Measurements from ENCODE around the gene HS2ST1.

HS2ST1 gene

DNA sequence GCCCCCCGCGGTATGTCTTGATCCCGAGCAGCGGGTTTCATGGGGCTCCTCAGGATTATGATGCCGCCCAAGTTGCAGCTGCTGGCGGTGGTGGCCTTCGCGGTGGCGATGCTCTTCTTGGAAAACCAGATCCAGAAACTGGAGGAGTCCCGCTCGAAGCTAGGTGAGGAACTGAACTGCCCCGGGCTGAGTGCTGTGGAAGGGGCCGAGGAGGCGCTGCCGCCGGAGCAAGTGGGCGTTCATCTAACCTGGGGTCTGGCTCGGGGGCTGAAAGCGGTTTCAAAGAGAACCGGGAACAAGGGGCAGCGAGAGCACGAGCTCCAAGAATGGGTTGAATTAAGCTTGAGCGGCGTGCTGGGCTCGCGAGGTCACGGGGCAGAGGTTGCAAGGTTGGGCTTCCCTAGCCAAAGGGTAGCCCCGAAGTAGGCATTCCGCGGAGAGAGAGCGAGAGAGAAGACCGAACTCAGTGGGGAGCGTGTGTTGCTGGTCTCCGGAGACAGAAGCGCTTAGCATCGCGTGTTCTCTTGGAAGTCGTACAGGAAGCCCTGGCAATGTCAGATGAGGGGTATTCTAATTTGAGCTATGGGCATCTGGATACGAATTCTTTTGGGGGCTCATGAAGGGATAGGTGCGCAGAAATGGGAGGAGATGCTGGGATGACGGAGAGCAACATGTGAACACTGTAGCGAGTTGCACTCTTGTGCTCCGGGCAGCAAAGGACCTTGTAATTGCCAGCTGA, 732 bp downstream of the HS2ST1 start:
- Histone ChIP-seq H3K4me2 (peak overlapping the region; percentile 74 to 93 (median 81)), H3K4me1 (peaks cover 28 to 56% (median 36%) of the 10 kb centered on the region in 10 experiments), H3K36me3 (peaks cover 4 to 45% (median 33%) of the 10 kb centered on the region in 11 experiments; a peak in 21 of 22 replicates), H3K9me3 (replicated peaks in 1 of 11) (peaks cover 0 to 20% (median 15%) of the 10 kb centered on the region in 11 experiments; a peak in 20 of 22 replicates), H3K27ac (peak overlapping the region; percentile 87 to 98 (median 95)), H3K4me3 (peak overlapping the region; percentile 80 to 97 (median 93)), H4K20me1 (peaks cover 30 to 59% (median 55%) of the 10 kb centered on the region in 11 experiments; a peak in 20 of 22 replicates), H3K27me3 (no peaks in the 10 kb centered on the region), H3K9ac (peak overlapping the region; percentile 91 to 98 (median 96))
- TF ChIP-seq Cebpa-rat (IDR thresholded peaks at IDR 0.05), result no peak

DNA sequence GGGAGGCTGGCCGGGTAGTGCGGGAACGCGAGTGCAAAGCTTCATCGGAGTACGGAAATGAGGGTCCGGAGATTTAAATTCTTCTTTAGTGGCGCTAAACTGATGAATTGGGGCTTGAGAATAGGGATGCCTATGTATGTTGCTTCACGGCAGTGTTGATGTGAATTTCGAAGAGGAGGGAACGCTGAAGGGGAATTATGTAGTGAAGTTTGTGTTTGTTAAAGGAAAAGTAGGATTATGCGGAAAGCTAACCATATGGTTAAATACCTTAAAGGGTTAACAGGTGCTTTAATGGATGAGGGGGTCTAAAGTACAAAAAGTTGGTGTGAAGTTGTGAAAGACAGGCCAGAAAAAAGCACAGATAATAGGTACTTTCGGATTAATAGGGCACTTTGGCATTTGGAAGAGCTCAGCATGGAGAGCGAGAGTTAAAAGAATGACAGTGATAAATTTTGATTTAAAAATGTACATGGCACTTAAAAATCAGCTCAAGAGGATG, 1.4 kb downstream of the HS2ST1 start:
- Histone ChIP-seq H3K36me3 (peaks cover 0 to 45% (median 33%) of the 10 kb centered on the region in 11 experiments; a peak in 21 of 22 replicates), H3K4me3 (peak overlapping the region; percentile 80 to 97 (median 93)), H3K9ac (peak overlapping the region; percentile 91 to 98 (median 96)), H3K27ac (peak overlapping the region; percentile 87 to 98 (median 95)), H3K27me3 (no peaks in the 10 kb centered on the region), H3K9me3 (replicated peaks in 1 of 11) (peaks cover 6 to 26% (median 21%) of the 10 kb centered on the region in 11 experiments; a peak in 21 of 22 replicates), H3K4me2 (peak overlapping the region; percentile 74 to 93 (median 81)), H4K20me1 (peaks cover 24 to 58% (median 49%) of the 10 kb centered on the region in 11 experiments; a peak in 20 of 22 replicates), H3K4me1 (peaks cover 25 to 50% (median 34%) of the 10 kb centered on the region in 10 experiments)
- no peak for TF ChIP-seq Cebpa-rat (IDR thresholded peaks at IDR 0.05)

DNA sequence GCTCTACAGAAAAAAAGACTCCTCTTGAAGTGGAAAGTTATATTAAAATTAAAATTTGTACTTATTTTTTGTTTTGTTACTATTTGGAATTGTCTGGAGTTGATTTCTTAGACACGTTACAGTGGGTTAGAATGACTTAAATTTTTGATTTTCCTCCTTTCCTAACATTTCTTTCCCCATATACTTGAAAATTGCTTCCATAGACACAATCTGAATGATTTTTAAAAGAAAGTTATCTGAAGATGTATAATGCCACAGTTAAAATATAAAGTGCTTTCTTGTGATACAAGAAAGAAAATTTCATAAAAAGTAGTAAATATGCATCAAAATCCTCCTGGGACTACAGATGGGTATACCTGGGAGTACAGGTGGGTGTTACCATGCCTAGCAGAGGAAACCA, 2.3 kb downstream of the HS2ST1 start:
- H3K27me3 ChIP-seq, result no peaks in the 10 kb centered on the region
- peak overlapping the region; percentile 91 to 98 (median 96); a peak in 18 of 22 replicates for H3K9ac ChIP-seq
- H3K36me3 ChIP-seq, result peaks cover 4 to 45% (median 33%) of the 10 kb centered on the region in 11 experiments; a peak in 21 of 22 replicates
- peak overlapping the region; percentile 80 to 97 (median 93); a peak in 17 of 20 replicates for H3K4me3 ChIP-seq
- peaks cover 15 to 52% (median 39%) of the 10 kb centered on the region in 11 experiments; a peak in 20 of 22 replicates for H4K20me1 ChIP-seq
- peaks cover 18 to 40% (median 25%) of the 10 kb centered on the region in 10 experiments for H3K4me1 ChIP-seq
- peak overlapping the region; percentile 74 to 93 (median 81) for H3K4me2 ChIP-seq
- no peak for TF ChIP-seq Cebpa-rat (IDR thresholded peaks at IDR 0.05)
- H3K27ac ChIP-seq, result peak overlapping the region in 7 of 11 experiments; percentile 87 to 98 (median 95); a peak in 9 of 22 replicates
- peaks cover 15 to 35% (median 31%) of the 10 kb centered on the region in 11 experiments for H3K9me3 ChIP-seq (replicated peaks in 1 of 11)

DNA sequence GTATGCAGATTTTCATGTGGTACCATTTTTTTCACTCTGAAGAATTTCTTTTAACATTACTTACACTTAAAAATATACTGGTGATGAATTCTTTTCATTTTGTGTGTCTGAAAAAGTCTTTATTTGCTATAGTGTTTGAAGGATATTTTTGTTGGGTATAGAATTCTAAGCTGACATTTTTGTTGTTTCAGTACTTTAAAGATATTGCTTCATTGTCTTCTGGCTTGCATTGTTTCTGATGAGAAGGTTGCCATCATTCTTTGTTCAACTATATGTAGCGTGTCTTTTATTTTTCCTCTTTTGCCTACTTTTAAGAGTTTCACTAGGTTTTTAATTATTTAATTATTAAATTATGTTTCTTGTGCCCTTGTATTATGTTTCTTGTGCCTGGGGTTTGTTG, 8.0 kb downstream of the HS2ST1 start:
- peaks cover 35 to 80% (median 70%) of the 10 kb centered on the region in 11 experiments for H3K36me3 ChIP-seq
- H3K27ac ChIP-seq, result no peak overlapping the region
- no peak for TF ChIP-seq Cebpa-rat (IDR thresholded peaks at IDR 0.05)
- H3K4me1 ChIP-seq, result peaks cover 0 to 41% (median 4%) of the 10 kb centered on the region in 10 experiments; a peak in 14 of 20 replicates
- no peak overlapping the region; a peak in 1 of 20 replicates for H3K4me3 ChIP-seq
- H4K20me1 ChIP-seq, result peaks cover 0 to 35% (median 12%) of the 10 kb centered on the region in 11 experiments; a peak in 13 of 22 replicates
- H3K27me3 ChIP-seq, result no peaks in the 10 kb centered on the region
- no peak overlapping the region for H3K4me2 ChIP-seq
- H3K9ac ChIP-seq, result no peak overlapping the region
- H3K9me3 ChIP-seq (replicated peaks in 1 of 11), result peaks cover 58 to 90% (median 81%) of the 10 kb centered on the region in 11 experiments

DNA sequence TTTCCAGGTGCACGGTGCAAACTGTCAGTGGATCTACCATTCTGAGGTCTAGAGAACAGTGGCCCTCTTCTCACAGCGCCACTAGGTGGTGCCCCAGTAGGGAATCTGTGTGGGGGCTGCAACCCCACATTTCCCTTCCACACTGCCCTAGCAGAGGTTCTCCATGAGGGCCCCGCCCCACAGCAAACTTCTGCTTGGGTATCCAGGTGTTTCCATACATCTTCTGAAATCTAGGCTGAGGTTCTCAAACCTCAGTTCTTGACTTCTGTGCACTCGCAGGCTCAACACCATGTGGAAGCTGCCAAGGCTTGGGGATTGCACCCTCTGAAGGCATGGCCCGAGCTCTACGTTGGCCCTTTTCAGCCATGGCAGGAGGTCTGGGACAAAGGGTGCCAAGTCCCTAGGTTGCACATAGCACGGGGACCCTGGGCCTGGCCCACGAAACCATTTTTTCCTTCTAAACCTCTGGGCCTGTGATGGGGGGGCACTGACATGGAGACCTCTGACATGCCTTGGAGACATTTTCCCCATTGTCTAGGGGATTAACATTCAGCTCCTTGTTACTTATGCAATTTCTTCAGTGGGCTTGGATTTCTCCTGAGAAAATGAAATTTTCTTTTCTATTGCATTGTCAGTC, 10.0 kb downstream of the HS2ST1 start:
- Histone ChIP-seq H3K4me1 (peaks cover 0 to 42% (median 2%) of the 10 kb centered on the region in 10 experiments; a peak in 8 of 20 replicates), H3K4me3 (peak overlapping the region in 8 of 10 experiments; percentile 3 to 43 (median 24); a peak in 7 of 20 replicates), H3K27me3 (no peaks in the 10 kb centered on the region), H4K20me1 (peaks cover 0 to 54% (median 7%) of the 10 kb centered on the region in 11 experiments; a peak in 12 of 22 replicates), H3K36me3 (peaks cover 35 to 70% (median 62%) of the 10 kb centered on the region in 11 experiments), H3K4me2 (no peak overlapping the region), H3K9ac (no peak overlapping the region), H3K27ac (no peak overlapping the region), H3K9me3 (replicated peaks in 1 of 11) (peaks cover 58 to 80% (median 76%) of the 10 kb centered on the region in 11 experiments)
- TF ChIP-seq Cebpa-rat (IDR thresholded peaks at IDR 0.05), result no peak

DNA sequence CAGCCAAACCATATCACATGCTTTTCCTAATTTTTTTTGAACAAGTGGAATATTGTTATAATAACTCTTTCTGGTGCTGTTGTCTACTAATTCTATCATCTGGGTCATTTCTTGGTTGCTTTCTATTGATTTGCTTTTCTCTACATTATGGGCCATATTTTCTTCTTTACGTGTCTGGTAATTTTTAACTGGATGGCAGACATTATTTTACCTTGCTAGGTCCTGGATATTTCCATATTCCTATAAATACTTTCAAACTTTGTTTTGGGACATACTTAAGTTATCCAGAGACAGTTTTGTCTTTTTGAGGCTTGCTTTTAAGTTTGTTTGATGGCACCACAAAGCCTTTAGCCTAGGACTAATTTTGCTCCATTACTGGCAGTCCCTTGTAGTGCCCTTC, 11.3 kb downstream of the HS2ST1 start:
- no peaks in the 10 kb centered on the region for H3K27me3 ChIP-seq
- H3K27ac ChIP-seq, result peak overlapping the region in 3 of 11 experiments; percentile 21 to 65 (median 58); a peak in 4 of 22 replicates
- H3K9me3 ChIP-seq (replicated peaks in 1 of 11), result peaks cover 53 to 73% (median 66%) of the 10 kb centered on the region in 11 experiments
- H3K9ac ChIP-seq, result peak overlapping the region in 2 of 11 experiments; percentile 41 to 60; a peak in 1 of 22 replicates
- peaks cover 0 to 42% (median 2%) of the 10 kb centered on the region in 10 experiments; a peak in 8 of 20 replicates for H3K4me1 ChIP-seq
- H3K4me3 ChIP-seq, result peak overlapping the region in 1 of 10 experiments; percentile 13; a peak in 1 of 20 replicates
- peaks cover 35 to 57% (median 49%) of the 10 kb centered on the region in 11 experiments for H3K36me3 ChIP-seq
- no peak for TF ChIP-seq Cebpa-rat (IDR thresholded peaks at IDR 0.05)
- H4K20me1 ChIP-seq, result peaks cover 0 to 64% (median 18%) of the 10 kb centered on the region in 11 experiments; a peak in 12 of 22 replicates
- peak overlapping the region in 3 of 11 experiments; percentile 49 to 90 (median 80); a peak in 6 of 22 replicates for H3K4me2 ChIP-seq

DNA sequence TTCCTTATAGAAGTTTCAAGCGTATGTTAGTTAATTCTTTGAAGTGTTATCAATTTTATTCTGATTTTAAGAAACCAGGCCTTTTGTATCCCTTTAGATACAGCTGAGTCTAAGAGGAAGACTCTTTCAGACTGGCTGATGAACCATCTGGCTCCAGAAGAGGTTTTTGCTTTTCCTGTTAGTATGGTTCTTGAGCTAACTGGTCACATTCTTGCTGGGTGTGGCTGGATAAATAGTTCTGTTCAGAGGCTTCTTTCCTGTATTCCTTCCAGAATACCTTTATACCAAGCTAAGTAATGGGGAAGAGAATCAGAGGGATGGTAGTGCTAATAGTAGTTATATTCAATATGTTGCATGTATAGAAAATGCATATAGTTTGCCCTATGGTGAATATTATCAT, 12.4 kb downstream of the HS2ST1 start:
- peaks cover 0 to 42% (median 2%) of the 10 kb centered on the region in 10 experiments; a peak in 8 of 20 replicates for H3K4me1 ChIP-seq
- peak overlapping the region in 3 of 11 experiments; percentile 21 to 65 (median 58); a peak in 5 of 22 replicates for H3K27ac ChIP-seq
- peak overlapping the region in 1 of 10 experiments; percentile 13; a peak in 1 of 20 replicates for H3K4me3 ChIP-seq
- peak overlapping the region in 3 of 11 experiments; percentile 49 to 90 (median 80); a peak in 6 of 22 replicates for H3K4me2 ChIP-seq
- no peak overlapping the region for H3K9ac ChIP-seq
- no peak for TF ChIP-seq Cebpa-rat (IDR thresholded peaks at IDR 0.05)
- peaks cover 42 to 65% (median 55%) of the 10 kb centered on the region in 11 experiments for H3K9me3 ChIP-seq (replicated peaks in 1 of 11)
- peaks cover 0 to 73% (median 18%) of the 10 kb centered on the region in 11 experiments; a peak in 12 of 22 replicates for H4K20me1 ChIP-seq
- peaks cover 31 to 46% (median 40%) of the 10 kb centered on the region in 11 experiments for H3K36me3 ChIP-seq
- H3K27me3 ChIP-seq, result no peaks in the 10 kb centered on the region

DNA sequence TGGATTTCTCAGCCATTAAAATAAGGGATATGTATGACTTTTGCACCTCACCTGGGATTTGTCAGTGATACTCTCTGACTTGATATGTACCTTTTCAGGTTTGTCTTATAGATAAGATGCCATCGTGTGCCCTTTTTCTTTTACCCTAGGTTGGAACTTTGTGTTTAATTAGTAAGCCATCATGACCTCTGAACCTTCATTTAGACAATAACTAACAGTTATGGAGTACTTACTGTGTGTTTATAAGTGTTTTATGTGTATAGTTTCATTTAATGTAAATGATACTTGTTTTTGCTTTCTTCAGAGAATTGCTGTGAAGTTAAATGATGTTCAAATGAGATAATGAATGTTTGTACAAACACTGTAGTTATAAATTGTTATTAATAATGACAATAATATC, 14.4 kb downstream of the HS2ST1 start:
- Histone ChIP-seq H3K4me3 (no peak overlapping the region), H3K36me3 (peaks cover 17 to 30% (median 26%) of the 10 kb centered on the region in 11 experiments), H3K9ac (no peak overlapping the region), H3K27ac (no peak overlapping the region), H3K9me3 (replicated peaks in 1 of 11) (peaks cover 22 to 53% (median 36%) of the 10 kb centered on the region in 11 experiments), H4K20me1 (peaks cover 0 to 92% (median 24%) of the 10 kb centered on the region in 11 experiments; a peak in 16 of 22 replicates), H3K4me2 (peak overlapping the region in 1 of 11 experiments; percentile 26; a peak in 1 of 22 replicates), H3K27me3 (no peaks in the 10 kb centered on the region), H3K4me1 (peaks cover 0 to 48% (median 2%) of the 10 kb centered on the region in 10 experiments; a peak in 8 of 20 replicates)
- no peak for TF ChIP-seq Cebpa-rat (IDR thresholded peaks at IDR 0.05)
